ENCODE measurements around the gene TIAM1.
A peak's percentile ranks its signal among the peaks of the same experiment; 100 is the strongest.

TIAM1 gene

GRCh38 chr21:31343680-31344480, at the start of gene TIAM1:
Gene TIAM1 (minus strand): TSS chr21:31344261. CDS start chr21:31266972, 77,289 bp downstream.
- DNase-seq = peak; percentile 80

DNA sequence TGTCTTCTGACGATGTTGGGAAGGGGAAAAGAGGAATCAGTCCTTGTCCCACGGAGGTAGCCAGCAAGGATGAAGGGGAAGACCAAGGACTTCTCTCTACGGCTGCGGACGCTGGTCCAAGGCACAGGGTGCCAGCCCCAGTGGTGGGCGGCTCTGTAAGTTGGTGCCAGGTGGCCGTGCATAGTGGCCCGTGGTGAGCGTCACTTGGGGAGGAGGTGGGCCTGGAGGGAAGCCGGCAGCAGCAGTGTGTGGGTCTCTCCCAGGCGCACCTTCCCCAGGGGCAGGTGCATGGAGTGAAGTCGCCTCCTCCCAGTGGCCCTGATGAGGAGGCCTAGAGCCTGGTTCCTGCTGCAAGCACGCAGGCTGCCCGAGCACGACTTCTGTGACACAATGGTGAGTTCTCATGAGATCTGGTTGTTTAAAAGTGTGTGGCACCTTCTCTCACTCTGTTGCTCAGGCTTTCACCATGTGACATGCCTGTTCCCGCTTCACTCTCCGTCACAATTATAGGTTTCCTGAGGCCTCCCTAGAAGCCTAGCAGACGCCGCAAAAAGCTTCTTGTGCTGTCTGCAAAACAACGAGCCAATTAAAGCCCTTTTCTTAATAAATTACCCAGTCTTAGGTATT, 43.6 kb upstream of the TIAM1 start:
- DNase-seq = no peak

DNA sequence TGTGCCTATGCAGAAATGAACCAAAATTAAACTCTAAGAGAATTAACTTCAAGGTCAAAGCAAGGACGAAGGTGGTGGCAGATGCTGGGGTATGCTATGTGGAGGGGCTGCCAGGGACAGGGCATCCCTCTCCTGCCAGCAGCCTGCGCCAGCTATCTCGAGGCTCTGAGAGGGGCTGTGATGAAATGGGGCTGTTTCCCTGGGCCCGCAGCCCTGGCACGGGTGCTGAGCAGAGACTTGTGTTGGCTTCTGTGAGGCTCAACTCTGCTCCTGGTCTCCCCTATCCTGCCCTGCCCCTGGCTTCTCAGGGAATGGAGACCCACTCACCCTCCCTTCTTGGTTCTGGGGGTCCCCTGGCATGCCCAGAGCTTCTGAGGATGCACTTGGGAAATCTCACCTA, 41.9 kb upstream of the TIAM1 start:
- no peak for DNase-seq

DNA sequence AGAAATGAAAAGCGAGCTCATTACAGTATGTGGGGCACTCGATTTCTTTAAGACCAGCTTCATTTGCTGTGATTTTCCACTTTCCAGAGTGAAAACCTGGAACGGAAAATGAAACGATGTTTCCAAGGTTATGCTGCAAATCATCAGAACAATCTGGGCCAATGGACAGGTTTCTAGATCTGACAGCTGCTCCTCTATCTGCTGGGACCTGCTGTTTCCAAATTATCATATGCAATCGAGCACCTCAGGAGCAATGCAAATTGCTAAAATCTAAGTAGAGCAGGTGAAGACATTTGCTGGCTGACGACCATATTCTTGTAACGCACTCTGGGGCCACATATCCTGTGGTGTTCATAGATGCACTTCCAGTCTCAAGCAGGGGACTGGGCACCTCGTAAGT, 39.7 kb upstream of the TIAM1 start:
- no peak for DNase-seq

DNA sequence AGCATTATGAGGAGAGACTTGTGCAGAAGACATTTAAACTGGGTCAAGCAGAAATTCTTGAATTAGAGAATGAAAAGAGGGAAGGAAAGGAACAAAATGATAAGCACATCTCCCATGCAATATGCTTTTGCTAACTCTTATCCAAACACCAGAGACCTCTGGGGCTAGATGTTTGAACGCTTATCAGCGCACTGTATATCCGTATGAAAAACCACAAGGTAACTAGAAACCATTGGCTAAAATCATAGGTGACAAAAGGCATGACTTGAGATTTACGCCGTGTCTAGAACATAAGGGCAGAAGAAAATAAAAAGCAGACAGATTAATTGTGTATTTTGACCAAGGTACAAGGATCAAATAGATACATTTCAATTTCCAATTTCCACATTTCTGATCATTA, 38.0 kb upstream of the TIAM1 start:
- DNase-seq = no peak

DNA sequence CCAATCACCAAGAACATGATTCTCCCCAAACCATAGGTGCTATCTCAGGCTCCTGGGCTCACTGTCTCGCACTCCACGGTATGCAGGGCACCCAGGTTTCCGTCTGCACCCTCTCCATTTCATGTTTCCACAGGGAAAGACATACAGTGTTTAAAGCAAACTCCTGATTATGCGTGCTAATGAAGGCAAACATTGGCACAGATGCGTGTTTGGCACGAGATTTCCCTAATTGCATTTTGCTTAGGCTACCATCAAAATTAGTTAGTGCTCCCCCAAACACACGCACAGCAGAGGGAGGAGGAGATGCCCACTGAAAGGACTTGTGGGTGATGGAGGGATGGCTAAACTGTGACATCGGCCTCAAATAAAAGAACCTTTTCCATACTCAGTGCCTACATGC, 32.2 kb upstream of the TIAM1 start:
- DNase-seq = no peak

- DNase-seq = no peak
These were observed 30.3 kb upstream of the TIAM1 start for GRCh38 chr21:31374395-31374794.

GRCh38 chr21:31372471-31372765, 28.4 kb upstream of the TIAM1 start:
- DNase-seq = no peak

DNA sequence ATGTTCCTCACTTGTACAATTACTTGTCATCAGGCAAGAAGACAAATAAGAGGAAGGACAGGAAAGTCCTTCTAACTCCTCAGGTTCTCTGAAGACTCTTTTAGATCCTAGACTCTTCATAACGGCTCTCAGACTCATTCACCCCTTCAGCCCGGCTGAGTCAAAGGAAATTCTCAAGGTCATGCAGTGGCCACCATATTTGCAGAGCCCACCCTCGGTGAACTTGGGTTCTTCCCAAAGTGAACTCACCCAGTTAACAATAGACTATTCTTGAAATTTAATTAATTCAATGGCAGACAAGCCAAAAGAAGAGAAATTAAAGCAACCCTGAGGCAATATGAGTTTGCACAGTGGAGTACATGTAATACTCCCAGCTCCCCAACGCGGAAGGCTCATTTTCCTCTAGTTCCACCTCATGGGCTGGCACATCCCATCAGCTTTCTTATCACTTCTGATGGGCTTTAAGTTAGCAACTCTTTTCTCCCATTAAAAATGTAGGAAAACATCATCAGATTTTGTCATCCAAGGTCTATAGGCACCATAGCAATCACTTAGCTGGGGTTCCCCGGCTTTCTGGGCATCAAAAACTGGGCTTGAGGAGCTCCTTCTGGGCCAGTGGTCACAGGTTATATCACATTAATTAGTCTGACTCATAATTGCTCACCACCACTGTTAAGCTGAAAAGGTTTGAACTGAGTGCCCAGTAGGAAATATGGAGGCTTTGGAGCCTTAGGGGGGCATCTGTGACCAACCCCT, 27.8 kb upstream of the TIAM1 start:
- DNase-seq = no peak

DNA sequence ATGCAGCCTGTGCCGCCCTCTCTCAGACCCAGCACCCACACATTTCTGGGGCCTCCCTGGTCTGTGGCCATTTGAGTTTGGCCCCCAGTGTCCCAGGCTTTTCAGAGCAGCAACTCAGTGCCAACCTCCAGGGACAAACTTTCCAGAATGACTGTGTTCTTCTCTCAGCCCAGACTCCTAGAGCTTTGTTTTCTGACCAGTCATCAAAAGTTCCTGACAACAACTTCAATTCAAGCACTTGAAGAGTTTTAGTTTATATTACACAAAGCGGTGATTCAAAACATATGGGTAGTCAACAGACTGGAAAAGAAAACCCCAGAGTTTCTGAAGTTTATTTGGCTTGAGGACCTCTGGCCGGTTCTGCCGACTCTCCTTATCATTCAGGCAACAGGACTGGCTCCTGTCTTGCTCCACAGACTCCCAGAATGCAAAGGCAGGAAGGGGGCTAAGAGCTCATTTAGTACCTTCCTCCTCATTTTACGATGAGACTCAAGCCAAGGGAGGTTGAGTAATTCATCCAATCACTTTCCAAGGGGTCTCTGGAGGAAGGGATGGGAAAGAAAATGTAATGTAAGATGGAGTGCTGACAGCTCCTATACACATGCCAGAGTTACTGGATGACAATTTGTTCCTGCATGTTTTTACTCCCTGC, 27.0 kb upstream of the TIAM1 start:
- peak; percentile 35 for DNase-seq

GRCh38 chr21:31370281-31370892, 26.3 kb upstream of the TIAM1 start:
- DNase-seq = no peak

GRCh38 chr21:31368361-31368760, 24.3 kb upstream of the TIAM1 start:
- DNase-seq = no peak

DNA sequence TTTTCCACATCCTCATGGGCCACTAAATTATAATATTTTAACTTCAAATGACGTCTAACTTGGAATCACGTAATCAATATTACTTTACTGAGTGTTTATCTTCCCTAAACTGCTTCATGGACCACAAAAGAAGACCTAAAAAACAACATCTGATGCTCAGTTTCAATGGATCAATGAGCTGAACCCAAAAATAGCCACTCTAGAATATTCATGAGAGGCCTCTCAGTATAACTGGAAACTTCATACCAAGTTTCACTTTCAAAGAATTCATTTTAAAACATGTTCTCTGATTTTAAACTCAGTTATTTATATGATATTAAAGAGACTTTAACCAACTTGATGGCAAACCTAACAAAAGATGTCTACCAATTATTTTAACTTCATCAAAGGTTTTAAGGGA, 23.7 kb upstream of the TIAM1 start:
- no peak for DNase-seq

DNA sequence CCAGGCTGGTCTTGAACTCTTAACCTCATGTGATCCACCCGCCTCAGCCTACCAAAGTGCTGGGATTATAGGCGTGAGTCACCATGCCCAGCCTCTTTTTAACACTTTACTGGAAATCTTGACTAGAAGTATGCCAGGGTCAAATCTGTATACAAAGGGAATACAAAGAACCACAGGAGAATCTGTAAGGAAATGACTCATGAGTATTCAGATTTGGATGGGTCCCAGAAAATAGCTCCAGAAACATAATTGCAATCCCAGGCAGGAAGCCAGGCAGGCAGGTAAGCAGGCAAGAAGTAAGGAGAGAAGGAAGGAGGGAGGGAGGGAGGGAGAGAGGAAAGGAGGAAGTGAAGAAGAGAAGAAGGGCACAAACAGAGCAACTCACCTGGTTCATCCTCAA, 22.8 kb upstream of the TIAM1 start:
- peak; percentile 94 for DNase-seq

DNA sequence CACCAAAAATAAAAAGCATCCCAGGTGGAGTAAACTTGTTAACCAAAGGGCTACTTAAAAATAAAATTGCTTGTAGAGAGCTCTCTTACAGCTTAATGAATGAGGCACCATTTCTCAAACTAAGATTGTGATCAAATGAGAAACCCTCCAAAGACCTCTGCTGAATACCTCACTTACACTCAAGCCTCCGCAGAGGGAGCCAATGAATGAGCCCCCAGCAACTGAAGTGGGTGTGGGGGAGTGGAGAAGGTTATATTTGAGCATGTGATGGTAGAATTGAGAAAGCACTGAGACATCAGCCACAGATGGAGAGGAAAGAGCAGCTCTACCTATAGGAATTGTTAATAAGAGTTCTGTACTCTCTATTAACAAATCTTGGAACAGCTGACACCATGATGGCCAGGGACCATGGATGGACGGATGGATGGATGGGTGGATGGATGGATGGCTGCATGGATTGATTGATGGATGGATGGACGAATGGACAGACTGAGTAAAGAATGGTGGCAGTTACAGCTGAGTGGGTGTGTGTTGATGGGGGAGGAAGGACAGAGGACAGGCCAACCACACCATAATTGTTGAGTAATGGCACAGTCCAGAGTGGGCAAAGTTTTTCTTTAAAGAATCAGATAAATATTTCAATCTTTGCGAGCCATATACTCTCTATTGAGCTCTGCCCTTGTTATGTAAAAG, 20.3 kb upstream of the TIAM1 start:
- no peak for DNase-seq

- peak; percentile 65 for DNase-seq
These were observed 19.7 kb upstream of the TIAM1 start for GRCh38 chr21:31363720-31364119.

- no peak for DNase-seq
These were observed 16.7 kb upstream of the TIAM1 start for GRCh38 chr21:31360717-31361116.

GRCh38 chr21:31358158-31358557, 14.1 kb upstream of the TIAM1 start:
- no peak for DNase-seq

- DNase-seq = no peak
These were observed 12.4 kb upstream of the TIAM1 start for GRCh38 chr21:31356440-31356839.

GRCh38 chr21:31354604-31355443, 10.8 kb upstream of the TIAM1 start:
- DNase-seq = peak; percentile 84

GRCh38 chr21:31354122-31354521, 10.1 kb upstream of the TIAM1 start:
- no peak for DNase-seq

DNA sequence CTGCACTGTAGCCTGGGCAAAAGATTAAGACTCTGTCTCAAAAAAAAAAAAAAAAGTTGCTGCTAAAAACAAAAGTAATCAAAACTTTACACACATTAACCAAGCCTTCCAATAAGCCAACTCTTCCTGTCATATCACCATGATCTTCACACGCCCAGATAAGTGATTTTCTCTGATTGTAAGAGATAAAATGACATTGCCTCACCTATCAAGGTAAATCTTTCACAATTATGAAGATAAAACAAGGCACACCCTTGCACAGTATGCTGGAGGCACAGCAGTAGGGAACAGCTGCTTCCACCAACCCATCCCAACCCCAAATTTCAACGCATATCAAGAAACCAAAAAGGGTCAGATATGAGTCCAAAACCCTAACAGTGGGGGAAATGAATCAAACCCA, 8.8 kb upstream of the TIAM1 start:
- no peak for DNase-seq

Measured in fibroblast of skin of right quadriceps (primary cell).